Hypothalamus (tissue), 51 donors: ENCODE results near the gene KCNV2.

Experiments used
- DNase-seq, 51 donors: peaks; one replicate each; lab custom pipeline; 2025; lab: John Stamatoyannopoulos, UW

Gene KCNV2

GRCh38 chr9:2718698-2719033, 1.4 kb downstream of the KCNV2 start:
- DNase-seq, result no peak

GRCh38 chr9:2720179-2720654, 2.9 kb downstream of the KCNV2 start:
- no peak for DNase-seq

- no peak for DNase-seq
Measured at GRCh38 chr9:2722715-2723114, 5.4 kb downstream of the KCNV2 start.

GRCh38 chr9:2723376-2724065, 6.2 kb downstream of the KCNV2 start:
- no peak for DNase-seq

GRCh38 chr9:2725126-2725525, 7.8 kb downstream of the KCNV2 start:
- no peak for DNase-seq

- DNase-seq, result no peak
Measured at GRCh38 chr9:2725898-2726649, 8.8 kb downstream of the KCNV2 start.

GRCh38 chr9:2726650-2727340, 9.5 kb downstream of the KCNV2 start:
- no peak for DNase-seq

GRCh38 chr9:2727374-2727773, 10.1 kb downstream of the KCNV2 start:
- DNase-seq, result no peak

- peak in 6 of 51 donors; percentile 1 to 10 (median 3) for DNase-seq
Measured at GRCh38 chr9:2727966-2728613, 10.8 kb downstream of the KCNV2 start.

- DNase-seq, result no peak
Measured at GRCh38 chr9:2729003-2729402, 11.7 kb downstream of the KCNV2 start.

- no peak for DNase-seq
Measured at GRCh38 chr9:2729721-2730120, 12.4 kb downstream of the KCNV2 start.

- no peak for DNase-seq
Measured at GRCh38 chr9:2730971-2731370, 13.7 kb downstream of the KCNV2 start.

- DNase-seq, result no peak
Measured at GRCh38 chr9:2732492-2732891, 15.2 kb downstream of the KCNV2 start.

GRCh38 chr9:2740616-2741015, 23.3 kb downstream of the KCNV2 start:
- no peak for DNase-seq

- no peak for DNase-seq
Measured at GRCh38 chr9:2741441-2742158, 24.3 kb downstream of the KCNV2 start.

- DNase-seq, result no peak
Measured at GRCh38 chr9:2742214-2742613, 24.9 kb downstream of the KCNV2 start.

GRCh38 chr9:2743937-2744529, 26.7 kb downstream of the KCNV2 start:
- DNase-seq, result no peak

- DNase-seq, result no peak
Measured at GRCh38 chr9:2745560-2746380, 28.5 kb downstream of the KCNV2 start.

- DNase-seq, result no peak
Measured at GRCh38 chr9:2749485-2749884, 32.2 kb downstream of the KCNV2 start.
